RWPE1 (cell line): ENCODE measurements around the gene COIL.

Experiments used
- CTCF ChIA-PET: fragments of 350-600 bp; sonication (Branson Sonifier 250); formaldehyde crosslinking; extraction: SDS; loops from one replicate; lab custom pipeline; 2021; lab: Yijun Ruan, JAX
- POLR2A ChIA-PET: fragments of 400-600 bp; formaldehyde crosslinking; extraction: SDS; loops from one replicate; lab custom pipeline; 2020; ENCODE audit warnings: antibody characterized with exemption; ENCODE audit not compliant: low non-redundant PET; lab: Yijun Ruan, JAX
- DNase-seq: peaks from one replicate; pipeline ENCODE4 v3.0.0; 2012; ENCODE audit warnings: low spot score
- H3K27ac ChIP-seq: fragments of 450-650 bp; 2 replicates; pipeline ENCODE4 v1.5.1; 2017
- TF ChIP-seq, protein P1 (sequence below): fragments of 450-650 bp; conservative IDR thresholded peaks from 2 replicates; pipeline ENCODE4 v1.5.1; 2017; ENCODE audit warnings: low read depth, mild to moderate bottlenecking

COIL gene

DNA sequence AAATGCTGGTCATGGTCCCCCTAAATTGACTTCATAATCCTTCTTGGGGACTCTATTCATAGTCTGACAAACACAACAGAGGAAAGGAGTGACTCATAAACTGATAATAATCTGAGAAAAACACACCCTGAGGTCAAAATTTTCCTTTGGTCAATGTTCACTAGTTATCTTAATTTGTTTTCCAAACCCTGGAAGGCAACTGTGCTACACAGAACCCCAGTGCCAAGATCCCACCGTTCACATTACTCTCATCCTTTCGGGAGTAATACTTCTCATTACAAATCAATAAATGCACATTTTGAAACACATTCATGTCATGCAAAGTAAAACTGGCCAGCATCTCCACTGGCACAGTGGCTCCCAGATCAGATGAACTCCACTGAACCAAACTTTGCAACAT is 23.2 kb downstream of the COIL start:
- POLR2A ChIA-PET, result no interaction called here
- no peak for DNase-seq
- H3K27ac ChIP-seq, result no peak overlapping the region
- CTCF ChIA-PET, result interaction anchor here (0.6 kb wide), 1 partner anchor 118 kb away, joined by 4 read pairs; no protein-coding TSS in a partner anchor
- TF ChIP-seq, protein P1, sequence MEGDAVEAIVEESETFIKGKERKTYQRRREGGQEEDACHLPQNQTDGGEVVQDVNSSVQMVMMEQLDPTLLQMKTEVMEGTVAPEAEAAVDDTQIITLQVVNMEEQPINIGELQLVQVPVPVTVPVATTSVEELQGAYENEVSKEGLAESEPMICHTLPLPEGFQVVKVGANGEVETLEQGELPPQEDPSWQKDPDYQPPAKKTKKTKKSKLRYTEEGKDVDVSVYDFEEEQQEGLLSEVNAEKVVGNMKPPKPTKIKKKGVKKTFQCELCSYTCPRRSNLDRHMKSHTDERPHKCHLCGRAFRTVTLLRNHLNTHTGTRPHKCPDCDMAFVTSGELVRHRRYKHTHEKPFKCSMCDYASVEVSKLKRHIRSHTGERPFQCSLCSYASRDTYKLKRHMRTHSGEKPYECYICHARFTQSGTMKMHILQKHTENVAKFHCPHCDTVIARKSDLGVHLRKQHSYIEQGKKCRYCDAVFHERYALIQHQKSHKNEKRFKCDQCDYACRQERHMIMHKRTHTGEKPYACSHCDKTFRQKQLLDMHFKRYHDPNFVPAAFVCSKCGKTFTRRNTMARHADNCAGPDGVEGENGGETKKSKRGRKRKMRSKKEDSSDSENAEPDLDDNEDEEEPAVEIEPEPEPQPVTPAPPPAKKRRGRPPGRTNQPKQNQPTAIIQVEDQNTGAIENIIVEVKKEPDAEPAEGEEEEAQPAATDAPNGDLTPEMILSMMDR, result no peak

DNA sequence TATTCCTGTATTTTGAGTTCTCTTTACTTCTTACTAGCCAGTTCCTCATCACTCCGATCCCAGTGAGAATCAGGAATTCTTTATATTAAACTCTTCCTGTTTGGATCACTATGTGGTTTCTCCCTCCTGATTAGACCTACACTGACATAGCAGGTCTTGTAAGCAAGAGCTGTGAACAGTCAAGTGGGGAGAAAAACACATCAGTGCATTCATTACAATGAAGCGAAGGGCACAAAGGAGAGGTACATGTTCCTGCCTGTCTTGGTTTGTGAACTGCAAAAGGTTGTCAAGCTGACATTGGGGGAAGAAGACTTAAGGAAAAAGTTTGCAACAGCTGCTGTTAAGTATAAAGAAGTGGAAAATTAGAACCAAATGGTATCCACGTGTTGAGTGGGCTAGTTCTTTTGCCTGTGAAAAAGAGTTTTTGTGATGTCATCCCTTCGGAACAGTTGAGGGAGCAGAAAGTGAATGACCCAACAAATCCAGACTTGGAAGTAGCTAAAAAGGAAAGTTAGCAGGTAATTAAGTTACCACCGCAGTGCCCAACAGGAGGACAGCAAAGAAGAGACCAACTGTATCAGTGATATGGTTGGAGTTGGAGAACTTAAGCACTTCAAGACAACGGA is 24.0 kb downstream of the COIL start:
- no peak overlapping the region for H3K27ac ChIP-seq
- TF ChIP-seq, protein P1, result no peak
- CTCF ChIA-PET, result interaction anchor here (0.9 to 1.4 kb wide), 2 partner anchors 24 to 117 kb away, joined by 3 to 4 read pairs; partner anchors contain the start of gene COIL
- POLR2A ChIA-PET, result no interaction called here
- no peak for DNase-seq

DNA sequence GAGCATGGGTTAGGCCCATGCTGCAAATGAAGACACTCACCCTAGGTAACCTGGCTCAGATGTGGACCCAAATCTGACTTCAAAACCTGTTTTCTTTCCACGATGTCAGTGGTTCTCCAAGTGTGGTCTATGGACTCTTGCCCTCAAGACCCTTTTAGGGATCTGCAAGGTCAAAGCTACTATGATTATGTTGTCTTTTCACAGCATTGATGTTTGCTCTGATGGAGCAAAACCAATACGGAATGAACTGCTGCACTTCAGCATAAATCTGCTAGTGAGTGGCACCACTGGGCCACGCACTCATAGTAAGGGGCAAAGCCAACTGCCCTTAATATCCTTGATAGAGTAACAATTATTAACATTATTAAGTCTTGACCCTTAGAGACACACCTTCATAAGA is 25.4 kb downstream of the COIL start:
- no peak overlapping the region for H3K27ac ChIP-seq
- ChIA-PET CTCF (interaction anchor here (1.4 kb wide), 1 partner anchor 25 kb away, joined by 3 read pairs; the partner anchor contains the start of gene COIL), POLR2A (no interaction called here)
- no peak for DNase-seq
- TF ChIP-seq, protein P1, result no peak

DNA sequence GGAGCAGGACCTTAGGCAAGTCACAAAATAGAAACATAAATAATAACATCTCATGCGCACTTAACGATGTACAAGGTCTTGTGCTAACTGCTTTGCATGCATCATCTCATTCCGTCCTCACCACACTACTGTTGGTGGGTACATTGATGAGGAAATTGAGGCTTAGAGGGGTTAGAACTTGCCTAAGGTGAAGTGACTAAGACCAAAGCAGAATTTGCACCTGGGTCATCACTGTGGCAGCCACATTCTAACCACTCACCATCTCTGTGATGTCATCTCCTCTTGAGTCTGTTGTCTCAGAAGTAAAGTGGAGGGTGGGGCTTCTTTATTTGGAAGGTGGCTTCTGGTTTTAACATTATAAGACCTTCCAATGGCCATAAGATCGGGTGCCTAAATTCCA is 26.6 kb downstream of the COIL start:
- no peak overlapping the region for H3K27ac ChIP-seq
- POLR2A ChIA-PET, result no interaction called here
- TF ChIP-seq, protein P1, result no peak
- no peak for DNase-seq
- CTCF ChIA-PET, result no interaction called here

DNA sequence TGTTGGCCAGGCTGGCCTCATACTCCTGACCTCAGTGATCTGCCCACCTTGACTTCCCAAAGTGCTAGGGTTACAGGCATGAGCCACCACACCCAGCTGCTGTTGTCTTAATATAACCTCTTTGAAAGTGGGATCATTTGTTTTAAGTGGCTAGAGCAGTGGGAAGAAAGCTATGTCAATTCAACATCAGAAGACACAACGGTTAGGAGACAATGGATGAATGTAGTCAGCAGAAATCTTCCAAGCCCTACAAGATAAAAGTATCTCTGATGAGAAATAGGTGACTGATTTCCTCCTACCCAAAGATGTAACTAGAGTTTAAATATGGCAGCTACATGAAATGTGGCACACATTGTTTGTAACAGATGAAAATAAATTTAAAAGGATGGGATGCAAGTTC is 27.0 kb downstream of the COIL start:
- CTCF ChIA-PET, result no interaction called here

DNA sequence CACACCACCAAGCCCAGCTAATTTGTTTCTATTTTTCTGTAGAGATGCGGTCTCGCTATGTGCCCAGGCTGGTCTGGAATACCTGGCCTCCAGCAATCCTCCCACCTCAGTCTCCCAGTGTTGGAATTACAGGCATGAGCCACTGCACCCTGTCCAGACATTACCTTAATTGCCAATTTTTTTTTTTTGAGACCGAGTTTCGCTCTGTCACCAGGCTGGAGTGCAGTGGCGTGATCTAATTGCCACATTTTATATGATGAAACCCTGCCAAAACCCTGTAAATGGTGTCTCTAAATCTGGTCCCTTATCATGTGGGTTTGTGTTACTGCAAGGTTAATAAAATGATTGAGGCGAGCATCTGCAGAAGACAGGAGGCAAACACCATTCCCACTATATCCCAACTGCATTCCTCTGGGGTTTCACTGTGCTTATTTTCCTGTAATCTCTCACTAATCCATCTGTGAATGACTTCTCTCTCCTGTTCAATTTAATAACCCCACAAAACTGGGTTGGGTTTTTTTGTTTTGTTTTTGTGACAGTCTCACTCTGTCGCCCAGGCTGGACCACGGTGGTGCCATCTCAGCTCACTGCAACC is 27.6 kb downstream of the COIL start:
- ChIA-PET CTCF (interaction anchor here (0.7 kb wide), 1 partner anchor 27 kb away, joined by 3 read pairs; the partner anchor contains the start of gene COIL), POLR2A (no interaction called here)
- DNase-seq, result no peak
- TF ChIP-seq, protein P1, result no peak
- no peak overlapping the region for H3K27ac ChIP-seq

More for the DNA sequence above, 27.0 kb downstream of the COIL start:
- H3K27ac ChIP-seq, result no peak overlapping the region
- DNase-seq, result no peak
- POLR2A ChIA-PET, result no interaction called here
- TF ChIP-seq, protein P1, result no peak
